Hypothalamus (tissue), 51 donors: ENCODE results near the gene LSAMP.
A peak's percentile ranks its signal among the peaks of the same experiment; 100 is the strongest.

Experiments
- DNase-seq, 51 donors: peaks; one replicate each; lab custom pipeline; 2025; lab: John Stamatoyannopoulos, UW

Gene LSAMP

GRCh38 chr3:116433552-116433951 is 11.7 kb downstream of the LSAMP start:
- DNase-seq: no peak

- no peak for DNase-seq
These were observed 12.5 kb downstream of the LSAMP start for GRCh38 chr3:116432795-116433194.

- no peak for DNase-seq
These were observed 15.6 kb downstream of the LSAMP start for GRCh38 chr3:116429479-116430269.

- DNase-seq: no peak
These were observed 19.3 kb downstream of the LSAMP start for GRCh38 chr3:116426036-116426435.

- no peak for DNase-seq
These were observed 20.2 kb downstream of the LSAMP start for GRCh38 chr3:116425126-116425525.

GRCh38 chr3:116423945-116424344 is 21.3 kb downstream of the LSAMP start:
- peak in 1 of 51 donors; percentile 67 for DNase-seq

- DNase-seq: peak in 32 of 51 donors; percentile 7 to 89 (median 37)
These were observed 21.9 kb downstream of the LSAMP start for GRCh38 chr3:116423374-116423773.

- peak in 4 of 51 donors; percentile 4 to 11 (median 6) for DNase-seq
These were observed 28.1 kb downstream of the LSAMP start for GRCh38 chr3:116417151-116417550.

GRCh38 chr3:116413319-116413718 is 32.0 kb downstream of the LSAMP start:
- DNase-seq: no peak

GRCh38 chr3:116408473-116408872 is 36.8 kb downstream of the LSAMP start:
- no peak for DNase-seq

- DNase-seq: no peak
These were observed 40.1 kb downstream of the LSAMP start for GRCh38 chr3:116405231-116405630.

- DNase-seq: no peak
These were observed 45.5 kb downstream of the LSAMP start for GRCh38 chr3:116399701-116400226.

GRCh38 chr3:116394365-116394764 is 50.9 kb downstream of the LSAMP start:
- no peak for DNase-seq

- DNase-seq: no peak
These were observed 52.1 kb downstream of the LSAMP start for GRCh38 chr3:116393199-116393598.

GRCh38 chr3:116392291-116392690 is 53.0 kb downstream of the LSAMP start:
- no peak for DNase-seq

GRCh38 chr3:116391296-116392201 is 53.7 kb downstream of the LSAMP start:
- no peak for DNase-seq

GRCh38 chr3:116390318-116390717 is 55.0 kb downstream of the LSAMP start:
- no peak for DNase-seq

- DNase-seq: no peak
These were observed 56.4 kb downstream of the LSAMP start for GRCh38 chr3:116388867-116389385.

GRCh38 chr3:116386168-116386567 is 59.1 kb downstream of the LSAMP start:
- no peak for DNase-seq

- DNase-seq: no peak
These were observed 60.6 kb downstream of the LSAMP start for GRCh38 chr3:116384717-116385116.

GRCh38 chr3:116378077-116378476 is 67.2 kb downstream of the LSAMP start:
- DNase-seq: no peak
